HepG2 (cell line): ENCODE data around the gene EIF4A3. TPM values are rescaled to one million over a fixed set of nuclear protein-coding genes. Genes with fewer than 3 reads are reported as not detected.

Experiments used
- FLYWCH1 ChIP-seq: sonication (generic); formaldehyde crosslinking; IDR thresholded peaks from 2 replicates; pipeline ENCODE4 v1.8.1; 2023; ENCODE audit warnings: mild to moderate bottlenecking, missing genetic modification reagents
- GTF2F1 ChIP-seq: fragments of 150-350 bp; IDR thresholded peaks from 2 replicates; pipeline ENCODE4 v1.6.1; 2014; ENCODE audit warnings: low read length
- HOXA9 ChIP-seq: sonication (generic); formaldehyde crosslinking; IDR thresholded peaks from 2 replicates; pipeline ENCODE4 v1.8.1; 2022; ENCODE audit warnings: missing genetic modification reagents, mild to moderate bottlenecking, moderate library complexity, borderline replicate concordance
- PAX8 ChIP-seq: sonication (generic); formaldehyde crosslinking; IDR thresholded peaks from 2 replicates; pipeline ENCODE4 v1.8.0; 2022; ENCODE audit warnings: mild to moderate bottlenecking, missing genetic modification reagents, borderline replicate concordance
- PREB ChIP-seq: sonication (generic); formaldehyde crosslinking; IDR thresholded peaks from 2 replicates; pipeline ENCODE4 v1.4.0; 2020; ENCODE audit warnings: missing genetic modification reagents
- SIN3A ChIP-seq: IDR thresholded peaks from 2 replicates; pipeline ENCODE4 v1.6.1; 2011; ENCODE audit warnings: low read depth, mild to moderate bottlenecking, control low read depth, low read length, borderline replicate concordance
- ZBTB3 ChIP-seq: sonication (generic); formaldehyde crosslinking; IDR thresholded peaks from 2 replicates; pipeline ENCODE4 v1.4.0; 2020; ENCODE audit warnings: low read depth, mild to moderate bottlenecking, moderate library complexity, missing genetic modification reagents, borderline replicate concordance
- ZBTB7B ChIP-seq: sonication (generic); formaldehyde crosslinking; IDR thresholded peaks from 2 replicates; pipeline ENCODE4 v1.4.0; 2020; ENCODE audit warnings: missing genetic modification reagents
- ZFP90 ChIP-seq: sonication (generic); formaldehyde crosslinking; IDR thresholded peaks from 2 replicates; pipeline ENCODE4 v1.8.0; 2022; ENCODE audit warnings: missing genetic modification reagents, mild to moderate bottlenecking, inconsistent platforms, borderline replicate concordance
- ZNF143 ChIP-seq: sonication (generic); formaldehyde crosslinking; IDR thresholded peaks from 2 replicates; pipeline ENCODE4 v1.4.0; 2020; ENCODE audit warnings: missing genetic modification reagents
- ZNF232 ChIP-seq: sonication (generic); formaldehyde crosslinking; IDR thresholded peaks from 2 replicates; pipeline ENCODE4 v1.4.0; 2020; ENCODE audit warnings: missing genetic modification reagents, borderline replicate concordance
- ZNF235 ChIP-seq: sonication (generic); formaldehyde crosslinking; IDR thresholded peaks from 2 replicates; pipeline ENCODE4 v1.8.1; 2023; ENCODE audit warnings: mild to moderate bottlenecking, missing genetic modification reagents, borderline replicate concordance
- ZNF530 ChIP-seq: sonication (generic); formaldehyde crosslinking; IDR thresholded peaks from 2 replicates; pipeline ENCODE4 v1.5.0; 2020; ENCODE audit warnings: low read depth, mild to moderate bottlenecking, missing genetic modification reagents
- ZNF546 ChIP-seq: sonication (generic); formaldehyde crosslinking; conservative IDR thresholded peaks from 2 replicates; pipeline ENCODE4 v1.8.1; 2023; ENCODE audit warnings: mild to moderate bottlenecking, missing genetic modification reagents
- polyA plus RNA-seq, 8 experiments: library from polyadenylated mRNA; depleted of rRNA in 3 of 8; stranded (reverse) in 7 of 8; unstranded in 1 of 8; fragments of >200 nt; fragmentation: Illumina TruSeq in 4 of 8; extraction: Trizol in 4 of 8; gene quantifications; 2 replicates each; pipeline versions ENCODE4 v1.2.1 to v1.2.3, GENCODE V29; 2011 to 2016; ENCODE audit warnings: low read depth in 4 of 8, missing spikeins in 1 of 8, mixed read lengths in 1 of 8; ENCODE audit not compliant: insufficient read depth in 1 of 8
- total RNA-seq, 5 experiments: library from RNA; depleted of rRNA; stranded (reverse); fragments of >200 nt; fragmentation: Illumina TruSeq; extraction: Trizol; gene quantifications; 2 replicates each; pipeline ENCODE4 v1.2.3, GENCODE V29; 2016; ENCODE audit warnings: low read depth in 1 of 5
- TF ChIP-seq, protein P1 (sequence below): sonication (generic); formaldehyde crosslinking; IDR thresholded peaks from 2 replicates; pipeline ENCODE4 v1.8.1; 2023; ENCODE audit warnings: missing genetic modification reagents, inconsistent platforms, borderline replicate concordance
- TF ChIP-seq, protein P2 (sequence below): sonication (generic); formaldehyde crosslinking; IDR thresholded peaks from 2 replicates; pipeline ENCODE4 v1.4.0; 2020; ENCODE audit warnings: missing genetic modification reagents
- TF ChIP-seq, protein P3 (sequence below): sonication (generic); formaldehyde crosslinking; IDR thresholded peaks from 2 replicates; pipeline ENCODE4 v1.4.0; 2020; ENCODE audit warnings: missing genetic modification reagents
- TF ChIP-seq, protein P4 (sequence below): sonication (generic); formaldehyde crosslinking; IDR thresholded peaks from 2 replicates; pipeline ENCODE4 v1.5.0; 2020; ENCODE audit warnings: missing genetic modification reagents

Gene EIF4A3
- total and polyA plus RNA-seq, 2 of the 13 experiments (the other 11 are each of a cell fraction or from before 2014, with no cell fraction given): 145 to 187 TPM

- TF ChIP-seq PAX8 (CRISPR knock-in tag) (0 out of 2 replicates have a peak, but pooled peaks have one; percentile 96), ZBTB3 (0 out of 2 replicates have a peak, but pooled peaks have one; percentile 8), ZNF546 (CRISPR knock-in tag) (no peak), ZFP90 (CRISPR knock-in tag) (no peak), GTF2F1 (0 out of 2 replicates have a peak, but pooled peaks have one; percentile 1), PREB (CRISPR knock-in tag) (peak; percentile 91; the same call in 1 of the 2 replicates), ZNF235 (CRISPR knock-in tag) (peak; percentile 89; the same call in 1 of the 2 replicates), ZBTB7B (CRISPR knock-in tag) (peak; percentile 35; the same call in 1 of the 2 replicates), FLYWCH1 (CRISPR knock-in tag) (0 out of 2 replicates have a peak, but pooled peaks have one; percentile 12), ZNF232 (CRISPR knock-in tag) (peak; percentile 27; the same call in 1 of the 2 replicates), ZNF530 (CRISPR knock-in tag) (no peak), ZNF143 (CRISPR knock-in tag) (peak; percentile 17; the same call in 1 of the 2 replicates), SIN3A (0 out of 2 replicates have a peak, but pooled peaks have one; percentile 15), HOXA9 (peak; percentile 84; the same call in 1 of the 2 replicates)
- TF ChIP-seq, protein P1, sequence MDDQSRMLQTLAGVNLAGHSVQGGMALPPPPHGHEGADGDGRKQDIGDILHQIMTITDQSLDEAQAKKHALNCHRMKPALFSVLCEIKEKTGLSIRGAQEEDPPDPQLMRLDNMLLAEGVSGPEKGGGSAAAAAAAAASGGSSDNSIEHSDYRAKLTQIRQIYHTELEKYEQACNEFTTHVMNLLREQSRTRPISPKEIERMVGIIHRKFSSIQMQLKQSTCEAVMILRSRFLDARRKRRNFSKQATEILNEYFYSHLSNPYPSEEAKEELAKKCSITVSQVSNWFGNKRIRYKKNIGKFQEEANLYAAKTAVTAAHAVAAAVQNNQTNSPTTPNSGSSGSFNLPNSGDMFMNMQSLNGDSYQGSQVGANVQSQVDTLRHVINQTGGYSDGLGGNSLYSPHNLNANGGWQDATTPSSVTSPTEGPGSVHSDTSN (CRISPR knock-in tag): 0 out of 2 replicates have a peak, but pooled peaks have one; percentile 74
- TF ChIP-seq, protein P2, sequence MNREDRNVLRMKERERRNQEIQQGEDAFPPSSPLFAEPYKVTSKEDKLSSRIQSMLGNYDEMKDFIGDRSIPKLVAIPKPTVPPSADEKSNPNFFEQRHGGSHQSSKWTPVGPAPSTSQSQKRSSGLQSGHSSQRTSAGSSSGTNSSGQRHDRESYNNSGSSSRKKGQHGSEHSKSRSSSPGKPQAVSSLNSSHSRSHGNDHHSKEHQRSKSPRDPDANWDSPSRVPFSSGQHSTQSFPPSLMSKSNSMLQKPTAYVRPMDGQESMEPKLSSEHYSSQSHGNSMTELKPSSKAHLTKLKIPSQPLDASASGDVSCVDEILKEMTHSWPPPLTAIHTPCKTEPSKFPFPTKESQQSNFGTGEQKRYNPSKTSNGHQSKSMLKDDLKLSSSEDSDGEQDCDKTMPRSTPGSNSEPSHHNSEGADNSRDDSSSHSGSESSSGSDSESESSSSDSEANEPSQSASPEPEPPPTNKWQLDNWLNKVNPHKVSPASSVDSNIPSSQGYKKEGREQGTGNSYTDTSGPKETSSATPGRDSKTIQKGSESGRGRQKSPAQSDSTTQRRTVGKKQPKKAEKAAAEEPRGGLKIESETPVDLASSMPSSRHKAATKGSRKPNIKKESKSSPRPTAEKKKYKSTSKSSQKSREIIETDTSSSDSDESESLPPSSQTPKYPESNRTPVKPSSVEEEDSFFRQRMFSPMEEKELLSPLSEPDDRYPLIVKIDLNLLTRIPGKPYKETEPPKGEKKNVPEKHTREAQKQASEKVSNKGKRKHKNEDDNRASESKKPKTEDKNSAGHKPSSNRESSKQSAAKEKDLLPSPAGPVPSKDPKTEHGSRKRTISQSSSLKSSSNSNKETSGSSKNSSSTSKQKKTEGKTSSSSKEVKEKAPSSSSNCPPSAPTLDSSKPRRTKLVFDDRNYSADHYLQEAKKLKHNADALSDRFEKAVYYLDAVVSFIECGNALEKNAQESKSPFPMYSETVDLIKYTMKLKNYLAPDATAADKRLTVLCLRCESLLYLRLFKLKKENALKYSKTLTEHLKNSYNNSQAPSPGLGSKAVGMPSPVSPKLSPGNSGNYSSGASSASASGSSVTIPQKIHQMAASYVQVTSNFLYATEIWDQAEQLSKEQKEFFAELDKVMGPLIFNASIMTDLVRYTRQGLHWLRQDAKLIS: 0 out of 2 replicates have a peak, but pooled peaks have one; percentile 45
- TF ChIP-seq, protein P3, sequence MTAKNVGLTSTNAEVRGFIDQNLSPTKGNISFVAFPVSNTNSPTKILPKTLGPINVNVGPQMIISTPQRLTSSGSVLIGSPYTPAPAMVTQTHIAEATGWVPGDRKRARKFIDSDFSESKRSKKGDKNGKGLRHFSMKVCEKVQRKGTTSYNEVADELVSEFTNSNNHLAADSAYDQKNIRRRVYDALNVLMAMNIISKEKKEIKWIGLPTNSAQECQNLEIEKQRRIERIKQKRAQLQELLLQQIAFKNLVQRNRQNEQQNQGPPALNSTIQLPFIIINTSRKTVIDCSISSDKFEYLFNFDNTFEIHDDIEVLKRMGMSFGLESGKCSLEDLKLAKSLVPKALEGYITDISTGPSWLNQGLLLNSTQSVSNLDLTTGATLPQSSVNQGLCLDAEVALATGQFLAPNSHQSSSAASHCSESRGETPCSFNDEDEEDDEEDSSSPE (CRISPR knock-in tag): no peak
- TF ChIP-seq, protein P4, sequence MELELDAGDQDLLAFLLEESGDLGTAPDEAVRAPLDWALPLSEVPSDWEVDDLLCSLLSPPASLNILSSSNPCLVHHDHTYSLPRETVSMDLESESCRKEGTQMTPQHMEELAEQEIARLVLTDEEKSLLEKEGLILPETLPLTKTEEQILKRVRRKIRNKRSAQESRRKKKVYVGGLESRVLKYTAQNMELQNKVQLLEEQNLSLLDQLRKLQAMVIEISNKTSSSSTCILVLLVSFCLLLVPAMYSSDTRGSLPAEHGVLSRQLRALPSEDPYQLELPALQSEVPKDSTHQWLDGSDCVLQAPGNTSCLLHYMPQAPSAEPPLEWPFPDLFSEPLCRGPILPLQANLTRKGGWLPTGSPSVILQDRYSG: 0 out of 2 replicates have a peak, but pooled peaks have one; percentile 10
- TF ChIP-seq, all 625 proteins: peak for 78
Observed at GRCh38 chr17:80146121-80147034, 550 bp downstream of the EIF4A3 start (continued).
